Heart right ventricle (tissue), 16 donors: ENCODE data around the gene KRTAP1-5. TPM values are rescaled to one million over a fixed set of nuclear protein-coding genes. Genes with fewer than 3 reads are reported as not detected.

ENCODE experiments used
- ATAC-seq, 8 donors: fragments of 200-7000 bp; cut with Tn5 transposase; one replicate each; pipeline ENCODE4 v1.9.1; 2020; ENCODE audit warnings: mild to moderate bottlenecking in 8 of 8, moderate library complexity in 8 of 8, moderate number of reproducible peaks in 1 of 8
- DNase-seq, 2 donors: peaks; one replicate each; pipeline ENCODE4 v3.0.0-alpha.2; 2020
- H3K27ac ChIP-seq, 10 donors: fragments of 200-600 bp; sonication (generic) in 2 of 10; one replicate each; pipeline versions ENCODE4 v1.5.0 to v1.8.0; 2020 to 2022; ENCODE audit warnings: mild to moderate bottlenecking in 3 of 10
- H3K27me3 ChIP-seq, 7 donors: fragments of 200-600 bp; one replicate each; pipeline ENCODE4 v1.8.0; 2021 to 2022; ENCODE audit warnings: mild to moderate bottlenecking in 2 of 7
- H3K36me3 ChIP-seq, 9 donors: fragments of 200-600 bp; sonication (generic) in 1 of 9; one replicate each; pipeline versions ENCODE4 v1.5.0 to v1.8.0; 2020 to 2022; ENCODE audit warnings: mild to moderate bottlenecking in 2 of 9
- H3K4me1 ChIP-seq, 9 donors: fragments of 200-600 bp; sonication (generic) in 1 of 9; one replicate each; pipeline versions ENCODE4 v1.5.0 to v1.8.0; 2020 to 2022; ENCODE audit warnings: mild to moderate bottlenecking in 4 of 9
- H3K4me3 ChIP-seq, 10 donors: fragments of 200-600 bp; sonication (generic) in 2 of 10; one replicate each; pipeline versions ENCODE4 v1.5.0 to v1.8.0; 2020 to 2022; ENCODE audit warnings: mild to moderate bottlenecking in 7 of 10, moderate library complexity in 2 of 10
- H3K9me3 ChIP-seq, 11 donors: fragments of 200-600 bp in 10 of 11; sonication (generic) in 2 of 11; one replicate each; pipeline versions ENCODE4 v1.5.0 to v1.8.0; 2013 to 2022; ENCODE audit warnings: mild to moderate bottlenecking in 2 of 11, control low read depth in 1 of 11, moderate library complexity in 1 of 11
- CTCF ChIP-seq, 9 donors: fragments of 200-600 bp; sonication (generic) in 2 of 9; IDR thresholded peaks; one replicate each; pipeline versions ENCODE4 v1.5.0 to v1.8.0; 2021 to 2022; ENCODE audit warnings: antibody characterized with exemption in 9 of 9, mild to moderate bottlenecking in 5 of 9, moderate library complexity in 1 of 9
- WGBS, 2 donors: extraction: QIAGEN DNeasy Blood & Tissue Kit; methylation state at CpG; one replicate each; pipeline ENCODE4 v1.1.7; 2013; ENCODE audit warnings: inconsistent platforms in 1 of 2; 5-methylcytosine and 5-hydroxymethylcytosine counted together
- intact Hi-C, 10 donors: fragments of 100-400 bp; cut with DNase I; formaldehyde crosslinking; loops; one replicate each; pipeline versions ENCODE4 v1.11.1 to v1.14.2; 2022
- polyA plus RNA-seq, 2 donors: library from polyadenylated mRNA; stranded (reverse); fragments of 200-250 nt; gene quantifications; one replicate each; pipeline ENCODE4 v1.2.3, GENCODE V29; 2013
- total RNA-seq, 10 donors: library from RNA; stranded (reverse); fragmentation: NEBNext Ultra II Directional in 3 of 10; extraction: Animal tissue kit (Norgen Biotek cat#: 25700) in 3 of 10; gene quantifications; one replicate each; pipeline versions ENCODE4 v1.2.1 to v1.2.4, GENCODE V29; 2021 to 2023
- donor health status: Arrhythmogenic right ventricular cardiomyopathy.
- donor health status: ischemic (EF 13 %, LVEDD 7.1; RV severe dilation, severe dysfunction).
- donor health status: healthy with polysubstance abuse.
- donor health status: DM: no; HTN: yes; CAD: no.
- donor health status: DM: no; HTN: no; CAD: no.
- donor health status: ischemic (EF 25% LVEDD 6.9; RV normal size, moderate dysfunction).
- donor health status: ischemic (EF 25% LVEDD 5.7; RV mildly dilated, moderate dysfunction).
- donor health status: healthy.
- donor health status: DM: yes; HTN: yes; CAD: no.
- donor health status: Ischemic cardiomyopathy.
- donor health status: ischemic (EF 35%, LVEDD 5.7; RV mildly dilated, moderate dysfunction).
- donor health status: nonischemic (EF 11% LVEDD 7.7; RV severe dilation, severe dysfunction).
- donor health status: DM: yes; HTN: yes; CAD: no.
- donor health status: PGD.
- donor health status: ischemic (EF 29% LVEDD 5.4; RV normal size, mild dysfunction).
- donor health status: nonischemic (EF 23%, LVEDD 6.1; RV moderate dilation, normal function).

KRTAP1-5 gene
- total and polyA plus RNA-seq, 12 donors, result not detected

- 81 to 85% methylated on average over 1 of the region's 1 CpG for WGBS, 2 donors
- intact Hi-C loops, result no loop called here
Observed at GRCh38 chr17:41009936-41010335, 17.1 kb downstream of the KRTAP1-5 start.

GRCh38 chr17:41009301-41009760 is 17.7 kb downstream of the KRTAP1-5 start:
- Histone ChIP-seq H3K9me3 (no peaks in the 10 kb centered on the region), H3K4me1 (peaks cover 0 to 5% (median 0%) of the 10 kb centered on the region in 9 donors), H3K36me3 (no peaks in the 10 kb centered on the region), H3K27me3 (peaks cover 0 to 3% (median 0%) of the 10 kb centered on the region in 7 donors), H3K4me3 (no peak overlapping the region), H3K27ac (no peak overlapping the region)
- DNase-seq (no peak), ATAC-seq (no peak)
- intact Hi-C loops, result no loop called here
- TF ChIP-seq CTCF (IDR thresholded peaks at IDR 0.05), result no peak
- WGBS, 2 donors, result 44 to 46% methylated on average over 4 of the region's 4 CpGs

More at GRCh38 chr17:41009936-41010335, 17.1 kb downstream of the KRTAP1-5 start:
- H3K36me3 ChIP-seq, result no peaks in the 10 kb centered on the region
- ATAC-seq (no peak), DNase-seq (no peak)
- H3K27ac ChIP-seq, result no peak overlapping the region
- peaks cover 0 to 5% (median 0%) of the 10 kb centered on the region in 9 donors for H3K4me1 ChIP-seq
- TF ChIP-seq CTCF (IDR thresholded peaks at IDR 0.05), result no peak
- H3K4me3 ChIP-seq, result no peak overlapping the region
- peaks cover 0 to 3% (median 0%) of the 10 kb centered on the region in 7 donors for H3K27me3 ChIP-seq
- H3K9me3 ChIP-seq, result no peaks in the 10 kb centered on the region

GRCh38 chr17:41008811-41009210 is 18.2 kb downstream of the KRTAP1-5 start, which contains the start of gene KRTAP3-1:
Gene KRTAP3-1, minus strand, starts transcription at chr17:41009128. Its CDS starts 54 bp downstream, at chr17:41009074.
- H3K27me3 ChIP-seq, result peaks cover 0 to 8% (median 0%) of the 10 kb centered on the region in 7 donors
- no peaks in the 10 kb centered on the region for H3K9me3 ChIP-seq
- TF ChIP-seq CTCF (IDR thresholded peaks at IDR 0.05), result no peak
- no peaks in the 10 kb centered on the region for H3K36me3 ChIP-seq
- WGBS, 2 donors, result 79 to 82% methylated on average over 8 of the region's 8 CpGs
- intact Hi-C loops, result no loop called here
- no peak for DNase-seq
- no peak within 1 kb of the TSS for H3K27ac ChIP-seq
- no peak within 1 kb of the TSS for H3K4me3 ChIP-seq
- ATAC-seq, result no peak
- peaks cover 0 to 5% (median 0%) of the 10 kb centered on the region in 9 donors for H3K4me1 ChIP-seq

- 77 to 86% methylated on average over 3 of the region's 3 CpGs for WGBS, 2 donors
- ATAC-seq (no peak), DNase-seq (no peak)
- TF ChIP-seq CTCF (IDR thresholded peaks at IDR 0.05), result no peak
- no peaks in the 10 kb centered on the region for H3K4me1 ChIP-seq
- peaks cover 0 to 3% (median 0%) of the 10 kb centered on the region in 11 donors for H3K9me3 ChIP-seq
- H3K4me3 ChIP-seq, result no peak overlapping the region
- H3K27me3 ChIP-seq, result peaks cover 0 to 21% (median 7%) of the 10 kb centered on the region in 7 donors
- H3K27ac ChIP-seq, result no peak overlapping the region
- intact Hi-C loops, result no loop called here
- H3K36me3 ChIP-seq, result no peaks in the 10 kb centered on the region
Observed at GRCh38 chr17:41004397-41004796, 22.6 kb downstream of the KRTAP1-5 start.
